ENCODE measurements around the gene FN1.

FN1 gene

GRCh38 chr2:215439980-215440512 is 4.2 kb upstream of the FN1 start:
- no peak overlapping the region for H3K27ac ChIP-seq
- TF ChIP-seq, protein P1, sequence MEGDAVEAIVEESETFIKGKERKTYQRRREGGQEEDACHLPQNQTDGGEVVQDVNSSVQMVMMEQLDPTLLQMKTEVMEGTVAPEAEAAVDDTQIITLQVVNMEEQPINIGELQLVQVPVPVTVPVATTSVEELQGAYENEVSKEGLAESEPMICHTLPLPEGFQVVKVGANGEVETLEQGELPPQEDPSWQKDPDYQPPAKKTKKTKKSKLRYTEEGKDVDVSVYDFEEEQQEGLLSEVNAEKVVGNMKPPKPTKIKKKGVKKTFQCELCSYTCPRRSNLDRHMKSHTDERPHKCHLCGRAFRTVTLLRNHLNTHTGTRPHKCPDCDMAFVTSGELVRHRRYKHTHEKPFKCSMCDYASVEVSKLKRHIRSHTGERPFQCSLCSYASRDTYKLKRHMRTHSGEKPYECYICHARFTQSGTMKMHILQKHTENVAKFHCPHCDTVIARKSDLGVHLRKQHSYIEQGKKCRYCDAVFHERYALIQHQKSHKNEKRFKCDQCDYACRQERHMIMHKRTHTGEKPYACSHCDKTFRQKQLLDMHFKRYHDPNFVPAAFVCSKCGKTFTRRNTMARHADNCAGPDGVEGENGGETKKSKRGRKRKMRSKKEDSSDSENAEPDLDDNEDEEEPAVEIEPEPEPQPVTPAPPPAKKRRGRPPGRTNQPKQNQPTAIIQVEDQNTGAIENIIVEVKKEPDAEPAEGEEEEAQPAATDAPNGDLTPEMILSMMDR (conservative IDR thresholded peaks at IDR 0.05): no peak

GRCh38 chr2:215439404-215439803 is 3.5 kb upstream of the FN1 start:
- TF ChIP-seq, protein P1 (conservative IDR thresholded peaks at IDR 0.05): no peak
- no peak overlapping the region for H3K27ac ChIP-seq

- no peak overlapping the region for H3K27ac ChIP-seq
- TF ChIP-seq, protein P1 (conservative IDR thresholded peaks at IDR 0.05): no peak
These were observed 1.7 kb upstream of the FN1 start for GRCh38 chr2:215437614-215438013.

DNA sequence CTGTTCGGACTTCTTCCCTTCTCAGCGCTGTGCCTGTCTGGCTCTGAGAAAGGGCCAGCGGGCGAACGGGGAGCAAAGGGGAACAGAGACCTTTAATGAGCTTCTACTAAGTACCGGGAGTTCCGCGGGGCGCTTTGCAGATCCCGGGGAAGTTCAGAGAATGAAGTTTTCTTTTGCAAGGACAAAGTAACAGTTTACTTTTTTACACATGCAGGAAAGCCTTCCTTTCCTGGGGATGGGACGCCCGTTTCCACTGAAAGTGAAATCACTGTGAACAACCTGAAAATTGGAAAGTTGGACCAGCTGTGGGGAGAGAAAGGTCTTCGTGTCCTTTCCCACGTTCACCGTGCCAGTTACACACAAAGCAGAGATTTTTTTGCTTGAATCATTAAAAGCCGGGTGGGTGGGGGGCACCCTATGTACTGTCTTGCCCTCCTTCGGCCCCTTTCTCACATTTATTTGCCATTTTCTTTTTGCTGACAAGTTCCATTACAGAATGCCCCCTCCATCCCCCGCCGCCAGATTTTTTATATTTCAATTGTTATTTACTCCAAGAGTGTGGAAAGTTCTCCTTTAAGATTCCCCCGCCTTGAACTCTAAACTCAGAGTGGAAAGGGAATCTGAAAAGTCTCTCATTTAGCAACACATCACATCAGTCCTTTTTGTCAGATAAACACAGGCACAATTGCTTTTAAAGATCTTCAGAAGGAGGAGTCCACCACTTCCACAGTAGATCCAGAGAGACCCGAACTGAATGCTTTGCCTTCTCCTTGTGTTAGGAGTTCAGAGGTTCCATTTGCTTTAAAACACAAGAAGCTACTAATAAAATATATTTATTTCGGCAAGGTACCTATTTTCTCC is 1.1 kb upstream of the FN1 start:
- TF ChIP-seq, protein P1 (conservative IDR thresholded peaks at IDR 0.05): no peak
- no peak overlapping the region for H3K27ac ChIP-seq

DNA sequence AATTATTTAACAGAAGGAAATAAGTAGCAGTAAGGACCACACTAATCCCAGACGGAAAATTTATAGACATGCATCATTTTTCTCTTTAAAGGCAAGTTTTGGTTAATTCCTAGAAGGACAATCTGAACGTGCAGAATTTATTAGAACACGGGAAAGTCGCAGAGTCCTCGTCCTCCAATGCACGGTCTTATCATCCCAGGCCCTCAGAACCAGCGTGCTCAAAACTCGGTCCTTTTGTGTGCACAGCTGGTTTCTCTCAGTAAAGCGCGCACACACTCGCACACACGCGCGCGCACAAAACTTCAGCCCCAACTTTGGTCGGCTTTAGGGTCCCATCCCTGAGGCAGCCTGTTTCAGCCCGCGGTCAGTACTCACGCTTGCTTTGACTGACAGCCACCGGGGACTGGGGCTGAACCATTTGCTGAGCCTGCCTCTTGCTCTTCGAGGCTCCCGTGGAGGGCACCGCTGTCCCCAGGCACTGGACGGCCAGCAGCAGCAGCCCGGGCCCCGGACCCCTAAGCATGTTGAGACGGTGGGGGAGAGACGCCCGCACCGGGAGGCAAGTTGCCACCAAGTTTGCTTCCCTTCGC is 493 bp downstream of the FN1 start:
- TF ChIP-seq, protein P1 (conservative IDR thresholded peaks at IDR 0.05): no peak
- H3K27ac ChIP-seq: no peak overlapping the region

- no peak overlapping the region for H3K27ac ChIP-seq
- TF ChIP-seq, protein P1 (conservative IDR thresholded peaks at IDR 0.05): no peak
These were observed 1.2 kb downstream of the FN1 start for GRCh38 chr2:215434447-215435279.
